HG03108 (cell line): Measurements from ENCODE around the gene CYFIP2.
A peak's percentile ranks its signal among the peaks of the same experiment; 100 is the strongest.

Experiments
- ATAC-seq: cut with Tn5 transposase; IDR thresholded peaks from one replicate; pipeline ENCODE4 v1.9.1; 2021; ENCODE audit warnings: moderate library complexity; ENCODE audit not compliant: unreplicated experiment

The CYFIP2 gene

DNA sequence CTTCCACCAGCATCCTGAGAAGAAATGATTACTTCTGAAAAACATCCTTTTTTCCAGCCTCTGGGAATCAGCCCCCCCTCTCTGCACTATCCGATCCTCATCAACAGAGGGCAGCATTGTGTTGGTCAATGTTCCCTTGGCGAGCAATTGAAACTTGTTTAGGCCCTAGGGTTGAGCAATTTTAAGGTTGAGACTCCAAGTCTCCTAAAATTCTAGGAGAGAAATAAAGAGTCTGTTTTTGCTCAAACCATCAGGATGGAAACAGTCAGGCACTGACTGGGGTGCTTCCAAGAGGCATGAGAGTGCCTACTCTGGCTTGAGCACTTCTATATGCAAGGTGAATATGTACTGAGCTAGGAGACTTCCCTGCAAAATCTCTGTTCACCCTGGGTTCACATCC is 12.4 kb upstream of the CYFIP2 start:
- ATAC-seq: peak; percentile 29

DNA sequence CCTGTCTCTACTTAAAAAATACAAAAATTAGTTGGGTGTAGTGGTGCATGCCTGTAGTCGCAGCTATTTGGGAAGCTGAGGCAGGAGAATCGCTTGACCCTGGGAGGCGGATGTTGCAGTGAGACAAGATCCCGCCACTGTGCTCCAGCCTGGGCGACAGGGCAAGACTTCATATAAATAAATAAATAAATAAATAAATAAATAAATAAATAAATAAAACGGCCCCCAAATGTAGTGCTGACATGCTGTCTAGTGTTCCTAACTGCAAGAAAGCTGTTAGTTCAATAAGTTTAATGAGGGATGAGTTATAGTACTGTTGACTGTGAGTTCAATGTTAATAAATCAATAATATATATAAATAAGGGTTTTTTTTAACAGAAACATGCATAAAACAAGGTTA is 7.5 kb upstream of the CYFIP2 start:
- no peak for ATAC-seq

DNA sequence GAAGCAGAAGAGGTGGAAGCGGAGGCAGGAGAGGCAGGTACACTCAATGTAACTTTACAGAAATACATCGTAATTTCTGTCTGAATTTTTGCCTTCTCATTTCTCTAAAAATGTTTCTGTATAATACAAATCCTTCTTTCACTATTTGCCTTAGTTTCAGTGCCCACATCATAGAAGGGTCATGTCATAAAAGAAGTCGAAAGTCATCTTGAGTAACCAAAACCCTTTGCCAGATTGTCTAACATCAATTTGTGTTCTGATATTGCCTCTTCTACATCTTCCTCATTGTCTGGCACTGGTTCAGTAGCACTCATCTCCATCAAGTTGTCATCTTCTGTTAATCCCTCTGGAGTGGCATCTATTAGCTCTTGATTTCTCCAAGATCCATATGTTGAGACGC is 6.2 kb upstream of the CYFIP2 start:
- ATAC-seq: no peak

DNA sequence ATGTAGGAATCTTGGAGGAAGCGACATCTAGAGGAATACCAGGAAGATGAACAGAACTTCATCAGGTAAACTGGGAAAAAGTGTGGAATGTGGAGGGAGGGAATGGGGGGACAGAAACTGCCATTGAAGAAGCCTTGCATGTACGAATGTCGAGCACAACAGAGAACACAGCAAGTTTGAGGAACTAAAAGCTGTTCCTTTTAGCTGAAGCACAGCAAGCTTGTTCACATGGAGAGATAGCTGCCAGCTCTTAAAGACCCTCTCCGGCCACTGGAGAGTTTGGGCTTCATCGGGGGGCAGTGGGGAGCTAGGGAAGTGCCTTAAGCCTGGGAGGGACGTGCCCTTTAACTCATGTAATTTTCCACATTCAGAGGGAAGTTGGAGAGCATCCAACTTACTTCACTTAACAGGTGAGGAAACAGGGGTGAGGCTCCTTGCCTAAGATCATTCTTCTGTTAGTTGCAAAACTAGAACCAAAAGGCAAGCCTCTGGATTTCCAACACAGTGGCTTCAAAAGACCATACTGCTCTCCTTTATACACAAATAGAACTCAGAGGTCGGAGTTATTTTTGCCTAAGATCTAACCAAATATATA is 2.3 kb upstream of the CYFIP2 start:
- ATAC-seq: no peak

DNA sequence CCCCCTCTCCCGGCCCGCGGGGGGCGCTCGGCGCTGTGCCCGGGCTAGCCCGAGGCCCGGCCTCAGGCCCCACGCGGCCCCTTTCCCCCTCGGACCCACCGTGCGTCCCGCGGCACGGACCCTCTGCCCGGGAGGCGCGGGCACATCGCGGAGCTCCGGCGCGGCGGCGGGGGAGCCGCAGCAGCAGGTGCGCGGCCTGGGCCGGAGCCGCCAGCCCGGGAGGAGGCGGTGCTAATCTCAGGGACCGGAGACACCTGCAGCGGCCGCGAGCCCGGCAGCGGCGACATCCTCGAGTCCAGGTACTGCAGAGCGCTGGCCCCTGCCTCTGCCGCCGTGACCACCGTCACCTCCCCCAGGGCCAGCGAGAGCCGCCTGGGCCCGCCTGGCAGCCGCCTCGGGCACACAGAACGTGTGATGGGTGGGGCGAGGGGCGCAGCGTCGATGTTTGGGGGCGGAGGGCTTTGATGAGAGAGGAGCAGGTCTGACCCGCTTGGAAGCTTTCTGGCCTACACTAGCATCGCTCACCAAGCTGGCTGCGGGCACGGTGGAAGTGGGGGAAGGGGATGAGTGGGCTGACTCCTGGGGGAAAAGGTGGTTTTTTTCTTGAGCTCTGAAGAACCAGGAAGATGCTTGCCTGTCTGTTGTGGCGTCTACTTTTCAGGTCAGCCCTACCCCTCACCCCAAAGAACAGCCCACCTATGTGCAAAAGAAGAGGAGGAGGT is 524 bp downstream of the CYFIP2 start:
- peak; percentile 43 for ATAC-seq

DNA sequence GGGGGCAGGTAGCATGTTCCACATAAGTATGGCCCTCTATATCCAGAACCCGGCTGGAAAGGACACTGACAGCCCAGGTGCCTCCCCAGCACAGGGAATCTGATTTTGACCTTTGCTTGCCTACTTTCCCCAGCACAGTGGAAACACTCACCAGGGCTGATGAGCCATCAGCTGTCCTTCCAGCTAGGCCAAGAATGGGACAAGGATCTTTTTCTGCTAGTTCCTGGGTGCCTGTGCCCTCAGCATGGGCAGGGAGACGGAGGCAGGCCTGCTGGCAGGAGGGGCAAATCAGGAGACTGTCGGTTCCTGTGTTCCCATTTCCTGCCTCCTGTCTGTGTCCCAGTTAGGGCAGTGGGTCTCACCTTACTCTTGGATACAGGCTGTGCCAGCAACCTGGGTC is 1.1 kb downstream of the CYFIP2 start:
- ATAC-seq: no peak

DNA sequence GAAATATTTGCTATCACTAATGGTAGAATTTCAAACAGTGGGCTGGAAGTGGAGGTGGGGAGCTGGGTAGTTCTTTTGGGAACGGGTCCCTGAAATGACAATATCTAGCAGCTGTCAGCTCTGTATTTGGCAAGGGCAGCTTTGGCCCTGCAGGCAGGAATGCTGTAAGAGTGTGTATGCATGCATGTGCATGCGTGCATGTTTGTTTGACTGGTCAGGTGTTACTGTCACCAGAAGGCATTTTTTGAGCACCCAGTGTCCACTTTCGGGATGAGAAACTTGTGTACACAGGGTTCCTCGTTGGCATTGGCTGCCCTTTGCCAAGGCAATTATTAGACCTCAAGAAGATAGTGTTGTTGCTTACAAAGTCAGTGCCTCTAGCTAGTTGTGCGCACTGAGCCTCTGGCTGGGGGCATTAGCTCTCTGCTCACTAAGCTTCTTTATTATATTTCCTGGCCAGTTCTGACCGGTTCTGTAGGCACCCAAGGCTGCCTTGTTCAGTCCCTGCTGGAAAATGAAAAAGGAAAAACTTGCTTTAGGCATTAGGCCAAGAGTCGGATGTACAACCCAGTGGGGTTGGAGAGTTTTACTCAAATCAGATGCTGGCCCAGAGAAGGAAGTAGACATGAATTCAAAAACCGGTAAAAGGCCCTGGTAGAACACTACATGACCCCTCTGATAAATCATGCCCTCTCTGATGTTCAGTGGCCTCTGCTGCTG is 2.0 kb downstream of the CYFIP2 start:
- ATAC-seq: no peak

DNA sequence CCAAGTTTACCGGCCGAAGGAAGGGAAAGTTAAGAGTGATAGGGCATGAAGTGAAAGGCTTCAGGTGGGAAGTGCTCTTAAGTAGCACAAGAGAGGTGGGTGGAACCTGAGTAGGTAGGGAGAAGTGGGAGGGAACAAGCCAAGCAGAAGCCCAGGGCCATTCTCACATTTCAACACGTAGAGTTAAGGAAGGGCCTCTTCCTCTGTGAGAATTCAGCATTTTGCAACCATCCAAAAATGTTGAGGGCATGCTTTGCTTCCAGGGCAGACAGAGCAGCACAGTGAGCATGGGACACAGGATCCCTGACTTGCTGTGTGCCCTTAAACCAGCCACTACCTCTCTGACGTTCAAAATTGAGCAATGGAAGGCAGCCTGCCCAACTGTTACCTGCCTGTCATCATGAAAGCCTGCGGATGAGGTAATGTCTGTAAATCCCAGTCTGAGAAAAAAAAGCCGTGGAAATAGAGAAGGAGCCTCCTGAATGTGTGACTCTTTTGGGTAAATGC is 3.3 kb downstream of the CYFIP2 start:
- no peak for ATAC-seq

DNA sequence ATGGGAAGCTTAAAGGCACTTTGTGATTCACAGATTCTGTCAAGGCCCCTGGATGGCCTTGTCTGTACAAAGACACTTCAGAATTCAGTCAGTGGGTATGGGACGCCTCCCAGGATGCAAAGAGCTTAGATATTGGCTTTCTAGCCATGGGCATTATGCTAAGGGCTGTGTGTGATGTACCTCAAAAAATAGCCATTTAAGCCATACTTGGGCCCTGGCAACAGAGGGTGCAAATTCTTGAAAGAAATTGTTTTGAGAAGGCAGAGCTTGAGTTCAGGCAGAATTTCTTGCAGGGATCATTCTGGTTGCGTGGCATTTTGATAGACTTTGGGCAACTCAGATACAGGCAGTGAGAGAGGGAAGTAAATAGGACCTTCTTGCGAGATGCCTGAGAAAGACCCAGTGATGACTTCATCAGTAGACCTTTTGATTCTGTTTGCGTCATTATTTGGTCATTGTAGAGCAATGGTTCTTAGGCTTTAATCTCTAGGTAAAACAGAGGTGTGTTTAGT is 3.9 kb downstream of the CYFIP2 start:
- ATAC-seq: no peak

DNA sequence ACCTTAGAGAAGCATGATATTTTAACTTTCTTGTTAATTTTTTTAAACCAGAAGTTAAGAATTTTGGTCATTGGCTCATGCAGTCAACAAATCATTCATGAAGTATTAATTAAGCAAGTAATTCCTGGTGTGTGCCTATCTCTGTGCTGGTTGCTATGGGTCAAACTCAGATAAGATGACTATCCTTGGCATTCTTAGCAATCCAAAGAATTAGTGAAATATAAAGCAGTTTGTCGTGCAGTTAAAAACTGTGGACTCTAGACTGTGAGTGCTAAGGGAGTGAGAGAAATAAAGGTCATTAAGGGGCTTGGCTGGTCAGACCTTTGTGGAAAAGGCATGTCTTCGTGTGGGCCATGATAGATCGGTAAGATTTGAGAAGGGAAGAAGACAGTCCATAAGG is 4.8 kb downstream of the CYFIP2 start:
- no peak for ATAC-seq

DNA sequence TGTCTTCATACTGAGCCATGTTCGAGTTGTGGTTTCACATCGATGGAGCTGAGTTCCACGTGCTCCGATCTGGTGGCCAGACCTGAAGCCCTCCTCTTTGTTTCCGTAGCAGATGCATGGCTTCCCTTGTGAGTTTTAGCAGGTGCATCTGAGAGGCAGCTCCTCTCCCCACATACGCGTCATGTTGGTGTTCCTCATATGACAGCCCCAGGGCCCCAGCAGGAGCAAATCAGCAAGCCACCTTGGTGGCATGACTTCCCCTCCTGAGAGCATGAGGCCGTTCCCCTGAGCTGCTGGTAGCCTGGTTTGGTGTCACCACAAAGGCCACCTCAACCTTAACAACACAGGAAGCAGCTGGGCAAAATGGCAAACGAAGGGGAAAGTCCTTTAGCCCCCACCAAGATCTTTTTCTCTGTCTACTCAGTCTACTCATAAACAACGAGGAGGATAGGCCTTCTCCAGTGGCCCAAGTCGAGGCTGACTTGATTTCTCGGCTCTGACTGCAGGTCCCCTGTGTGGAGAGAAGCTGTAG is 5.9 kb downstream of the CYFIP2 start:
- peak; percentile 84 for ATAC-seq

DNA sequence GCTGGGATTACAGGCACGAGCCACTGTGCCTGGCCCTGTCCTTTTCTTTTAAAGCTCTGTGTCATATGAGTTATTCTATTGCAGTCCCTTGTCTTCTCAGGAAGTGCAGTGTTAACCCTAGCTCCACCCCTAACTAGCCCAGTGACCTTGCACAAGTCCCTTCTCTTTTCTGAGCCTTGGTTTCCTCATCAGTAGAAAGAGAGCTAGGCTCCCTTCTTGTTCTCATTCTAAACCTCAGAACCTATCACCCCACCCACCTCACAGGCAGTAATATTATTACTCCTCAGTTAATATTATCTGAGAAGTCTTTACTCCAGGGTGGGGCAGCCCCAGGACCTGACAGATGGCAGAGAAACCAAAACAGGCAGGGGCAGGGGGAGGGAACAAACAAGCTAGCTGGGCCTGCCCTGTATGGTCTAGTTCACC is 7.2 kb downstream of the CYFIP2 start:
- ATAC-seq: peak; percentile 45

DNA sequence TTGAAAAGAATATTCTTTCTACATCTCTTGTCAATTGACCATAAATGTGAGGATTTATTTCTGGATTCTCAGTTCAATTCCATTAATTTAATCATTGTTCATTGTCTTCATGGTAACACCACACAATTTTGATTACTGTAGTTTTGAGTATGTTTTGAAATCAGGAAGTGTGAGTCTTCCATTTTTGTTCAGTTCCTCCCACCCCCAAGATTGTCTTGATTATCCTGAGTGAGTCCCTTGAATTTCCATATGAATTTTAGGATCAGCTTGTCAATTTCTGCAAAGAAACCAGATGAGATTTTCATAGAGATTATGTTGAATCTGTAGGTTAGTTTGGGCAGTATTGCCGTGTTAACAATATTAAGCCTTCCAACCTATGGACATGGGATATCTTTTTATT is 9.5 kb downstream of the CYFIP2 start:
- ATAC-seq: no peak

DNA sequence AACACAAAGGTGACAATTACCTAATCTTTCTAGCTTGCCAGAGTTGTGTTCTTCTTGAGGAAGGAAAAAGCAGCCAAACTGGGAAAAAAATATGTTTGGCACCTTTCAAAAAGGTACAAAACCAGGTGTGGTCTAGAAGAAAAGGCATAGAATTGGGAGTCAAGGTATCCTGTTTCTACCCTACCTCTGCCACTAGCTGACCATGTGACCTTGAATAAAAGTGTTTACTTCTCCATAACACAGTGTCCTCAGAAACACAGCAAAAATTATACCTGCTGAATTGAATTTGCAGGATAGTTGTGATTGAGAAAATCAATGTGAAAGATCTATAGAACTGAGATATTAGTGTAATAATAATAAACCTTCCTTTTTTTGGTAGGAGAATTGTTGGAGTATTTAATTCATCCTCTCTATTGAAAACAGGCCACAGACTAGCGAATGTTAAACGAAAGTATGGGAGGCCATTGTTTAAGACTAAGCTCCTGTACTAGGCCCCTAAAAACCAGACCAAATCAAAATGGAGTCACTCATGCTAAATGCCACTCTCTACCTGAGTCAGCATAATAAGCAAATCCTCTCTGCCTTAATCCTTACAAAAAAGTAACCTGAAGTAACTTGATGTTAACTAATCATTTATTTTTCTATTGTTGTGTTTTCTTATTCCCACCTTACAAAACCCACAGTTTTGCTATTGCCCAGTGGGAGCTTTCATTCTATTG is 12.6 kb downstream of the CYFIP2 start:
- ATAC-seq: no peak

DNA sequence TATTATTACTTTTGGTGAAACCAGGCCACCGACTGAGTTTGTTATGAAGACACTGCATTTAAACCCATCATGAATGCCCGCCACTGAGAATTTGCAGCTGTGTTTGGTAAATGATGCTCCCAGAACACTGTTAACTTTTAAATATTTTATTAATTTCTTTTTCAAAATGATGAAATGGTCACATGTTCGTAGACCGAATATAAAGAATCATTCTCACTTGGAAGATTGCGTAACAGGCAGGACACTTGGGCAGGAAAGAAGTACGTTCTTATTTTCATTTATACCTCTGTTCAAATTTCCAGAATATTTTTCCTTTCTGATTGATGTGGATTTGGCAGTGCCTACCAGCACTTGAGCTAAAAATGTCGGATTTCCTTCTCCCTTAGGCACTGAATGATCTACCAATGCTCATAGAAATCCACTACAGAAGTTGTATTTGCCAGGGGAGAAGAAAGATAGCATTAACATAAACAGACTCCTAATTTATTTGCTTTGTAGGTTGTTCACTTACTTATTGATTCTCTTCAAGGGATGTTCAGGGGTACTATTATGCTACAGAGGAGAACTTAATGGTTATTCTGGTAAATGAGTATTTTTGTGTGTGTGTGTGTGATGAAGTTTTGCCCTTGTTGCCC is 13.8 kb downstream of the CYFIP2 start:
- ATAC-seq: no peak

DNA sequence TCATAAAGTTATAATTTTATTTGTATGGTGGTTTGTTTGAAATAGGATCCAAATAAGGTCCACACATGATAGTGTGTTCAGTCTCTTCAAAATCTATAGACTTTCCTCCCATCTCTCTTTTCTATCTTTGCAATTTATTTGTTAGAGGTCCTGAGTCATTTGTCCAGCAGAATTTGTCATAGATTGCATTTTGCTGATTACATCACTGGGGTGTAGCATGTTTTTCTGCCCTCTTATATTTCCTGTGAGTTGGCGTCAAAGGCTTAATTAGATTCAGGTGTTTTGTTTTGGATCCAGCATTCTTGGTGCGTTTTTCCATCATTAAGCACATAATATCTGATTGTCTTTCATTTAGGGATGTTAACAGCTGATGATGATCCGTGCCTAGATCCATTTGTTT is 15.0 kb downstream of the CYFIP2 start:
- no peak for ATAC-seq

DNA sequence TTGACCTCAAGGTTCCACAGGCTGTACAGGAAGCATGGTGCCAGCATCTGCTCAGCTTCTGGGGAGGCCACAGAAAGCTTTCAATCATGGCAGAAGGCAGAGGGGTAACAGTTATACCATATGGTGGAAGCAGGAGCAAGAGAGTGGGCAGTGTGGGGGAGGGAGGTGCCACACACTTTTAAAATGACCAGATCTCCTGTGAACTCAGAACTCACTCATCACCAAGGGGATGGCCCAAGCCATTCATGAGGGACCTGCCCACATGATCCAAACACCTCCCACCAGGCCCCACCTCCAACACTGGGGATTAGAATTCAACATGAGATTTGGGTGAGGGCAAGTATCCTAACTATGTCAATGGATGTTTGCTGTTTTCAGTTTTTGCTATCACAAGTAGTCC is 16.2 kb downstream of the CYFIP2 start:
- no peak for ATAC-seq

DNA sequence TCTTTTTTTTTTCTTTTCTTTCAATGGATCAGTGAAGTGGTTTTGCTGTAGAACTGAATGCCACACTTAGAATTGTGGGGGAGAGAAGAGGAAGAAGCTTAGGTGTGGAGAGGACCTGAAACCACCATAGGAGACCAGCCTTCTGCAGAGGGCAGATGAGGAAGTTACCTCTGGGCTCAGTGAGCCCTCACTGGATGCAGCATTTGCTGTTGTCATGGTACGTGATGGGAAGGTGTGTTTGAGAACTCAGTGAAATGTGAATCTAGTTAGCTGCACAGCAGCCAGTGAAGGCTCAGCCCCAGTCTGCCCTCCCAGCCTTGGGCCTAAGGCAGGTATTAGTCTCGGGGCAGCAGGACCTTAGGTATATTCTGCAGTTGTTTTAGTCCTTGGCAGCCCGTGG is 17.5 kb downstream of the CYFIP2 start:
- peak; percentile 99 for ATAC-seq

DNA sequence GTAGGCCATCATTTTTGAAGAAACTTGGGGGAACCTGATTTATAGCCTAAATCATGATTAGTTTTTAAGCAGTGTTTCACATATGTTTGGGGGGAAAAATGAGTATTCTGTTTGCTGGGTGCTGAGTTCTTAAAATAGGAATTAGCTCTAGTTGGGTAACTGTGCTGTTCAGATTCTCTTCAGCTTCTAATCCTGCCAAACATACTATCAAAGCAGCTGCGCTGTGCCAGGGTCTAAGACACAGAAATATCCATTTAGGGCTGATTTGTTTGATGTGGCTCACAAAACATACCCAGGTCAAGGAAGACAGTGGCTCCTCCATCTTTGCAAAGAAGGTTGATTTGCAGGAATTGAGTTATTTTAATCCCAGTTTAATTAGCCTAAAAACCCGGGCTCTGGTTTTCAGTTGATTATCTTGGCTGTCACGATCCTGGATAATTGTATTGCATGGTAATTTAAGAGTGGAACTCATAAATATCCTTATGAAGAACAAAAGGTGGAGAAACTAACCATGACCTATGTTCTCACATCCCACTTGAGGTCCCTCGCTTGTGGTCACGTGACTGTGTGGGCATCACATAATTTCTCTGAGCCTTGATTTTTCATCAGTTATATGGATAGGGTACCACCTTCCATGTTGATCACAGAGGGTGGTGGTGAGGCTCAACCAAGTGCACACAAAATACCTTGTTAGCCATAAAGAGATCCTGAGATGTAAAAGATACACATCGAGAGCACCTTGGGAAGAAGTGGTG is 18.7 kb downstream of the CYFIP2 start:
- ATAC-seq: no peak
